ENCODE data around the gene ZFP1. TPM values are rescaled to one million over a fixed set of nuclear protein-coding genes. Genes with fewer than 3 reads are reported as not detected.
A peak's percentile ranks its signal among the peaks of the same experiment; 100 is the strongest.
"Not testable (repeated sequence)": the region's sequence is repeated elsewhere in the genome, so short reads cannot be mapped to it uniquely, and the experiment has no call there.

The ZFP1 gene
- total and polyA plus RNA-seq, 11 donors = 3.1 to 10.7 (median 5.9) TPM

- Histone ChIP-seq H3K4me1 (no peaks in the 10 kb centered on the region), H3K9me3 (no peaks in the 10 kb centered on the region), H3K36me3 (no peaks in the 10 kb centered on the region), H3K27me3 (no peaks in the 10 kb centered on the region), H3K27ac (no peak within 1 kb of the TSS), H3K4me3 (no peak within 1 kb of the TSS)
- TF ChIP-seq POLR2A (IDR thresholded peaks at IDR 0.05) (no peak), CTCF (IDR thresholded peaks at IDR 0.05) (no peak)
- intact Hi-C loops (cut with DNase I) = loop anchor here in 9 of 10 donors (1.0 to 2.0 kb wide), 2 partner anchors 17 to 18 kb away; no protein-coding TSS in a partner anchor
- 82 to 84% (median 84%) methylated on average over 13 to 24 of the region's 24 CpGs for WGBS, 4 donors
- DNase-seq (peak in 1 of 5 donors; percentile 58), ATAC-seq (peak in 1 of 4 donors; percentile 7)
These were observed 58.6 kb downstream of the ZFP1 start, which contains the start of gene CTRB2 for GRCh38 chr16:75206749-75207451. Gene CTRB2, minus strand, starts transcription at chr16:75207161. Its CDS starts 20 bp downstream, at chr16:75207141.

- DNase-seq = peak in 1 of 5 donors; percentile 20
- H3K4me1 ChIP-seq = no peaks in the 10 kb centered on the region
- H3K9me3 ChIP-seq = no peaks in the 10 kb centered on the region
- no peak for ATAC-seq
- no peak overlapping the region for H3K4me3 ChIP-seq
- no peaks in the 10 kb centered on the region for H3K27me3 ChIP-seq
- no peaks in the 10 kb centered on the region for H3K36me3 ChIP-seq
- H3K27ac ChIP-seq = no peak overlapping the region
- intact Hi-C loops (cut with DNase I) = loop anchor here in 8 of 10 donors (1.0 to 2.0 kb wide), 3 partner anchors 16 to 23 kb away; no protein-coding TSS in a partner anchor
- no peak for TF ChIP-seq POLR2A (IDR thresholded peaks at IDR 0.05)
- no peak for TF ChIP-seq CTCF (IDR thresholded peaks at IDR 0.05)
- 86 to 96% (median 94%) methylated on average over 9 to 11 of the region's 11 CpGs for WGBS, 4 donors
These were observed 59.5 kb downstream of the ZFP1 start for GRCh38 chr16:75207831-75208230.

DNA sequence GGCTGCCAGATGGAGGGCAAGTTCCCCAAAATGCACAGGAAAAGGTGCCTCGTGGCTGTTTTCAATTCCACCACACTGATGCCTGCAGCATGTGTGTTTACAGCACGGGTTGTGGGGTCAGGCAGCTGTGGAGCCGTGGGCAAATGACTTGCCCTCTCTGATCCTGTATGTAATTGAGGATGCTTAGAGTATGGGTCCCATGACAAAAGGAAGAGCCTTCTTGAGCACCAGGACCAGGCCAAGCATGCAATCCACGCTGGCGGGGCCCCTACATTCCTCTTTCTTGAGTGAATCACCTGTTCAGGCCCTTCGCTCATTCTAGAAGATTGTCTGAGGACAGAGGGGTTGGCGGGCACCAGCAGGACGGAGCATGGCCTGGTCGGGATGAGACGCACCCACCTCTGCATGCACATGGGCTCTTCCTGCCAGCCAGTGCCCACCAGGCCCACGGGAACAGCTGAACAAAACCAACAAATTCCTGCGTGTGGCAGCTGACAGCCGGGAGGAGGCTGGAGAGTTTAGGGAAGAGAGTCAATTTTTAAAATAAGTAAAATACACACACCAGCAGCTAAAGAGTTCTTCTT lies 60.0 kb downstream of the ZFP1 start:
- 82 to 87% (median 85%) methylated on average over 10 to 13 of the region's 13 CpGs for WGBS, 4 donors
- intact Hi-C loops (cut with DNase I) = loop anchor here in 1 of 10 donors (2.0 kb wide), 1 partner anchor 22 kb away; no protein-coding TSS in a partner anchor
- Histone ChIP-seq H3K4me3 (no peak overlapping the region), H3K27me3 (no peaks in the 10 kb centered on the region), H3K9me3 (no peaks in the 10 kb centered on the region), H3K27ac (no peak overlapping the region), H3K4me1 (no peaks in the 10 kb centered on the region), H3K36me3 (no peaks in the 10 kb centered on the region)
- DNase-seq (peak in 1 of 5 donors; percentile 33), ATAC-seq (no peak)
- TF ChIP-seq CTCF (IDR thresholded peaks at IDR 0.05) = no peak
- no peak for TF ChIP-seq POLR2A (IDR thresholded peaks at IDR 0.05)

- no peaks in the 10 kb centered on the region for H3K27me3 ChIP-seq
- no peaks in the 10 kb centered on the region for H3K9me3 ChIP-seq
- no peak overlapping the region for H3K4me3 ChIP-seq
- H3K27ac ChIP-seq = no peak overlapping the region
- H3K4me1 ChIP-seq = no peaks in the 10 kb centered on the region
- TF ChIP-seq POLR2A (IDR thresholded peaks at IDR 0.05) = no peak
- TF ChIP-seq CTCF (IDR thresholded peaks at IDR 0.05) = no peak
- intact Hi-C loops (cut with DNase I) = loop anchor here in 1 of 10 donors (2.0 kb wide), 1 partner anchor 22 kb away; no protein-coding TSS in a partner anchor
- WGBS, 4 donors = 84 to 91% (median 86%) methylated on average over 25 to 27 of the region's 27 CpGs
- no peaks in the 10 kb centered on the region for H3K36me3 ChIP-seq
- DNase-seq (peak in 1 of 5 donors; percentile 55), ATAC-seq (no peak)
These were observed 60.7 kb downstream of the ZFP1 start for GRCh38 chr16:75208861-75209505.

DNA sequence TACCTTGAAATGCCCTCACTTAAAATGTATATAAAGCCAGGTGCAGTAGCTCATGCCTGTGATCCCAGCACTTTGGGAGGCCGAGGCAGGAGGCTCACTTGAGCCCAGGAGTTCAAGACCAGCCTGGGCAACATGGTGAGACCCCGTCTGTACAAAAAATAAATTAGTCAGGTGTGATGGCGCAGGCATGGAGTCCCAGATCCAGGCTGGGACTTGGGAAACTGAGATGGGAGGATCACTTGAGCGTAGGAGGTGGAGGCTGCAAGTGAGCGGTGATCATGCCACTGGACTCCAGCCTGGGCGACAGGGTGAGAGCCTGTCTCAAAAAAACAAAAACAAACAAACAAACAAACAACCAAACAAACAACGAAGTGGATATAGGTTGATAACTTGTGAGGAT lies 61.2 kb downstream of the ZFP1 start:
- H3K27me3 ChIP-seq, H3K9me3 ChIP-seq, H3K27ac ChIP-seq, H3K4me1 ChIP-seq, ATAC-seq, H3K4me3 ChIP-seq, H3K36me3 ChIP-seq: not testable (repeated sequence)
- 79 to 92% (median 91%) methylated on average over 7 of the region's 7 CpGs for WGBS, 4 donors
- intact Hi-C loops (cut with DNase I) = loop anchor here in 1 of 10 donors (2.0 kb wide), 1 partner anchor 21 kb away; no protein-coding TSS in a partner anchor
- DNase-seq = peak in 1 of 5 donors; percentile 41
